ENCODE results near the gene RASGRP4.
"Not testable (repeated sequence)": the region's sequence is repeated elsewhere in the genome, so short reads cannot be mapped to it uniquely, and the experiment has no call there.

The RASGRP4 gene

GRCh38 chr19:38367041-38367440, 59.0 kb downstream of the RASGRP4 start:
- peaks cover 4% of the 10 kb centered on the region; the same call in 1 of the 2 replicates for H3K27me3 ChIP-seq (ENCODE audit: insufficient read depth, low read length)
- no peaks in the 10 kb centered on the region for H3K36me3 ChIP-seq (ENCODE audit: insufficient read depth, low read length)
- no peak overlapping the region for H3K4me3 ChIP-seq (ENCODE audit: low read length)
- no peak overlapping the region for H3K9ac ChIP-seq (ENCODE audit: low read depth, low read length)
- peaks cover 5% of the 10 kb centered on the region for H3K9me3 ChIP-seq (ENCODE audit: insufficient read depth, low read depth, low read length)
- no peaks in the 10 kb centered on the region for H3K4me1 ChIP-seq (ENCODE audit: insufficient read depth, low read length)
- WGBS = 91% methylated on average over 12 of the region's 12 CpGs
- no peak overlapping the region for H3K27ac ChIP-seq (ENCODE audit: low read depth, low read length)

GRCh38 chr19:38362946-38363688, 62.9 kb downstream of the RASGRP4 start:
- not testable (repeated sequence) for H3K36me3 ChIP-seq (ENCODE audit: insufficient read depth, low read length); H3K4me1 ChIP-seq (ENCODE audit: insufficient read depth, low read length); H3K9ac ChIP-seq (ENCODE audit: low read depth, low read length); H3K9me3 ChIP-seq (ENCODE audit: insufficient read depth, low read depth, low read length); H3K27ac ChIP-seq (ENCODE audit: low read depth, low read length)
- H3K27me3 ChIP-seq (ENCODE audit: insufficient read depth, low read length) = peaks cover 36% of the 10 kb centered on the region
- H3K4me3 ChIP-seq (ENCODE audit: low read length) = peak overlapping the region; percentile 75
- 80% methylated on average over 13 of the region's 16 CpGs for WGBS

- Histone ChIP-seq H3K36me3 (ENCODE audit: insufficient read depth, low read length) (no peaks in the 10 kb centered on the region), H3K4me1 (ENCODE audit: insufficient read depth, low read length) (no peaks in the 10 kb centered on the region), H3K27me3 (ENCODE audit: insufficient read depth, low read length) (peaks cover 39% of the 10 kb centered on the region), H3K27ac (ENCODE audit: low read depth, low read length) (peak overlapping the region; percentile 82; the same call in 1 of the 2 replicates), H3K9me3 (ENCODE audit: insufficient read depth, low read depth, low read length) (peaks cover 5% of the 10 kb centered on the region), H3K4me3 (ENCODE audit: low read length) (peak overlapping the region; percentile 75), H3K9ac (ENCODE audit: low read depth, low read length) (peak overlapping the region; percentile 34)
- 2% methylated on average over 68 of the region's 68 CpGs for WGBS
Measured at GRCh38 chr19:38362076-38362945, 63.7 kb downstream of the RASGRP4 start.

- Histone ChIP-seq H3K27ac (ENCODE audit: low read depth, low read length) (no peak overlapping the region; the same call in 1 of the 2 replicates), H3K27me3 (ENCODE audit: insufficient read depth, low read length) (peaks cover 40% of the 10 kb centered on the region), H3K4me3 (ENCODE audit: low read length) (peak overlapping the region; percentile 75), H3K9me3 (ENCODE audit: insufficient read depth, low read depth, low read length) (peaks cover 5% of the 10 kb centered on the region), H3K4me1 (ENCODE audit: insufficient read depth, low read length) (no peaks in the 10 kb centered on the region), H3K36me3 (ENCODE audit: insufficient read depth, low read length) (no peaks in the 10 kb centered on the region), H3K9ac (ENCODE audit: low read depth, low read length) (no peak overlapping the region)
- WGBS = under 1% methylated on average over 37 of the region's 37 CpGs
Measured at GRCh38 chr19:38361633-38362075, 64.4 kb downstream of the RASGRP4 start.

GRCh38 chr19:38360839-38361631, 65.0 kb downstream of the RASGRP4 start:
- H3K4me1 ChIP-seq (ENCODE audit: insufficient read depth, low read length) = no peaks in the 10 kb centered on the region

GRCh38 chr19:38360351-38360750, 65.7 kb downstream of the RASGRP4 start:
- Histone ChIP-seq H3K4me3 (ENCODE audit: low read length) (no peak overlapping the region), H3K4me1 (ENCODE audit: insufficient read depth, low read length) (no peaks in the 10 kb centered on the region), H3K36me3 (ENCODE audit: insufficient read depth, low read length) (no peaks in the 10 kb centered on the region), H3K27ac (ENCODE audit: low read depth, low read length) (no peak overlapping the region), H3K9ac (ENCODE audit: low read depth, low read length) (no peak overlapping the region), H3K27me3 (ENCODE audit: insufficient read depth, low read length) (peaks cover 43% of the 10 kb centered on the region), H3K9me3 (ENCODE audit: insufficient read depth, low read depth, low read length) (peaks cover 5% of the 10 kb centered on the region)
- WGBS = 89% methylated on average over 9 of the region's 9 CpGs

More at GRCh38 chr19:38360839-38361631, 65.0 kb downstream of the RASGRP4 start:
- 23% methylated on average over 23 of the region's 23 CpGs for WGBS
- H3K27ac ChIP-seq (ENCODE audit: low read depth, low read length) = no peak overlapping the region
- peaks cover 43% of the 10 kb centered on the region for H3K27me3 ChIP-seq (ENCODE audit: insufficient read depth, low read length)
- peaks cover 5% of the 10 kb centered on the region for H3K9me3 ChIP-seq (ENCODE audit: insufficient read depth, low read depth, low read length)
- H3K9ac ChIP-seq (ENCODE audit: low read depth, low read length) = no peak overlapping the region
- no peaks in the 10 kb centered on the region for H3K36me3 ChIP-seq (ENCODE audit: insufficient read depth, low read length)
- H3K4me3 ChIP-seq (ENCODE audit: low read length) = peak overlapping the region; percentile 75

- 68% methylated on average over 17 of the region's 18 CpGs for WGBS
- Histone ChIP-seq H3K27me3 (ENCODE audit: insufficient read depth, low read length) (peaks cover 43% of the 10 kb centered on the region), H3K9me3 (ENCODE audit: insufficient read depth, low read depth, low read length) (no peaks in the 10 kb centered on the region), H3K9ac (ENCODE audit: low read depth, low read length) (no peak overlapping the region), H3K4me3 (ENCODE audit: low read length) (no peak overlapping the region), H3K27ac (ENCODE audit: low read depth, low read length) (no peak overlapping the region), H3K4me1 (ENCODE audit: insufficient read depth, low read length) (no peaks in the 10 kb centered on the region), H3K36me3 (ENCODE audit: insufficient read depth, low read length) (no peaks in the 10 kb centered on the region)
Measured at GRCh38 chr19:38359242-38360021, 66.6 kb downstream of the RASGRP4 start.

Data from HUES64 (cell line).